HG03060 (cell line): ENCODE results near the gene NUP50.

Experiments
- ATAC-seq: cut with Tn5 transposase; IDR thresholded peaks from one replicate; pipeline ENCODE4 v1.9.1; 2021; ENCODE audit warnings: low read depth, moderate number of reproducible peaks; ENCODE audit not compliant: unreplicated experiment

NUP50 gene

DNA sequence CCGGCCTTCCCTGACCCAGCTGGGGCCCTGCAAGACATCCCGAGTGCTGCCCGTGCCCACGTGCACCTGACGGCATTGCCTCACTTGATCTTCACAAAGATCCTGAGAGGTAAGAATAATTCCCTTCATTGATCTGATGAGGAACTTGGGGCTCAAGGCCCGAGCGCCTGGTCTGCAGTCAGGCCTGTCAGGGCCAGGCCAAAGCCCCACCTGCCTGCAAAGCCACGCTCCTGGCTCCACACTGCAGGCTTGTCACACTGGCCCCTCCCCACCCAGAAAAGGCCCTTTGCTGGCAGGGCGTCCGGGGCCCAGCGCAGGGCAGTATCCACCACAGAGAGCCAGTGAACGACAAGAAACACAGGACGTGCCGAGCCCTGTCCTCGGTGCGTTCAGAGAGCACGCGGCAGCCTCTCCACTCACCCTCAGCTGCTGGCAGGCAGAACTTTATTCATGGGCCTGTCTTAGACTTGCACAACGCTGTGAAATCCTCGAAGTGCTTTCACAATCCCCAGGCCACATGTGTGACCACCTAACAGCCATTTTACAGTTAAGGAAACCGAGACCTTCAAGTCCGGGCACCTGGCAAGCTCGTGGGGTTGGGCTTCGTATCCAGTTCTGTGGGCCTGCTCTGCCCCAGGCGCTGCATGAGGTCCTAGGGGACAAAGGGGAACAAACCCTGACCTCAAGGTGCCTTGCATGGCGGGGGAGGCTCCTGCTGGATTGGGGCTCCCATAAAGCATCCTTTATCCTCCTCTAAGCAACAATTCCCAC is 62.2 kb downstream of the NUP50 start:
- no peak for ATAC-seq

DNA sequence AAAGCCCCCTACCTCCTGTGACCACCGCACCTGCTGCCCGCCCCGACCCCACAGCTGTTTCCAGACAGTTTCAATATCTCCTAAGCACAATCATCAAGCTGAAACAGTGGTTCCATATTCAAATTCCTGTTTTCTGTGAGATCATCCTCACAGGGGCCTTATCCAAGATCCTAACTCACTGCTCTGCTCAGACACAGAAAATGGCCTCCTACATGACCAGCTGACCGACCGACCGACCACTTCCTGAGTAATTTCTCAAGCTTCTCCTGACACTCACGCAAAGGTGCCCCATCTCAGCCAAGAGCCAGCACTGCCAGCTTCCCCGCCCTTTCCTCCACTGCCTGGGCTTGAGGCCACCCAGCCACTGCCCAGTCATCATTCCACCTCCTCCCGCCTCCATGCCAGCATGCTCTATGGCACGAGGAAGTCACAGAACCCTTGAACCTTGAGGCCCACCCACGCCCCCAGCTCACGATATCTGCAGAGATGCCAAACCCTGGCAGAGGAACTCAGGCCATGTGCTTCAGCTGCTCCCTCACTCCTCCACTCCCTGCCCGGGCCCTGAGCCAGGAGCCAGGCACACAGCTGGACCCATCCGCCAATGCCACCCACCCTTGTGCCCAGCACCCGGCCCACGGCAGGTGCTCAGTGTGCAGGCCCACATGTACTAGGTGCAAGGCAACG is 62.9 kb downstream of the NUP50 start:
- ATAC-seq = no peak

DNA sequence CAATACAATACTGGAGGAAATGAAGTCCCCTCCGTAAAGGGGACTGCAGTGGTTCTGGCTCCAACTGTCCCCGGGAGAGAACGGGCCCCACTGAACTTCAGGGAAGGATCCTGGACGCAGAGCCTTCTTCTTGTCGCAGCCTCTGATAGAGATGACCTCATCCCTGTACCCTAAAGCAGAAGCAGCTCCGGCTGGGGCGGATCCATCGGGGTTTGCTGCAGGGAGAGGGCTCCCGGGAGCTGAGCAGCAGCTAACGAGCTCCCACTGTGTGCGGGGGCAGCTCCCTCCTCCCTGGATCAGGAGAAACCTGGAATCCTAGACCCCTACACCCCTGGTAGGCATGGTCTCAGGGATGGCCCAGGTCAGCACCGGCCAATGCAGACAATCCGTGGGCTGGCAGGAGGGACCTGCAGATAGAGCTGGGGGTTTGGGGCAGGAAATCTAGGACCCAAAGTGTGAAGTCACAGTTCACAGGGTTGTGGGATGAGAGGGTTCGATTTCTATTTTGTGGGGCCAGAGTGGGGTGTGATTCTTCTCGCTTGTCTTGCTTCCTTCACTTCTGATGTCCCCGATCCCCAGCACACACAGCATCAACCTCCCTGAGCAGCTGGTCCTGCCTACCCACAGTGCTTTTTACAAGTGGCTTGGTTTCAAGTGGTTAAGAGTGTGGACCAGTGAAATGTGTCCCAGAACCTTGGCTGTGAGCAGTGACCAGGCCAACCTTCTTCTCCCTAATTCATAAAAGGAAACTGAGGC is 64.1 kb downstream of the NUP50 start:
- ATAC-seq = no peak

DNA sequence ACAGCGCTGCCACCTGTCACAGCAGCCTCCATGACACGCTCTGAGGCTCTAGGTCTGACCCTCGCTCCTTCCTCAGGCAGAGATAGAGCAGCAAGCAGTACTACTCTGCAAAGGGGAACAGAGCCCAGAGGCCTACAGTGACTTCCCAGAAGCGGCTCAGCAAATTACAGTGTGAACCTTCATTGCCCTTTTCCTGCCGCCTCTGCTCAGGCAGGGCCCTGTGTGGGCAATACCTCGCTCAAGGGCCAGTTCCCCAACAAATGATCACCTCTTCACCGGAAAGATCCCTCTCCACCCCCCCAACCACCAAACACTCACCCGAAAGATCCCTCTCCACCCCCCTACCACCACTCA is 64.7 kb downstream of the NUP50 start:
- no peak for ATAC-seq

DNA sequence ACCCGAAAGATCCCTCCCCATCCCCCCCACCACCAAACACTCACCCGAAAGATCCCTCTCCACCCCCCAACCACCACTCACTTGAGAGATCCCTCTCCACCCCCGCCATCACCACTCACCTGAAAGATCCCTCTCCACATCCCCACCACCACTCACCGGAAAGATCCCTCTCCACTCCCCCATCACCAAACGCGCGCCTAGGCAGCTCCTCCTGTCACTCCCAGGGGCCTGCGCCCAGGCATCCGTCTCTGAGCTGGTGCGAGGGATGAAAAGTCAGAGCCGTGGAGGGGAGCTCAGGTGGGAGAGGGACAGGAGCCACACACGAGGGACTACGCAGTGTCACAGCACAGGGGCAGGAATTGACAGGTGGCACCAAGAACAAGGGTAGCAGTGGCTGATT is 65.5 kb downstream of the NUP50 start:
- no peak for ATAC-seq

DNA sequence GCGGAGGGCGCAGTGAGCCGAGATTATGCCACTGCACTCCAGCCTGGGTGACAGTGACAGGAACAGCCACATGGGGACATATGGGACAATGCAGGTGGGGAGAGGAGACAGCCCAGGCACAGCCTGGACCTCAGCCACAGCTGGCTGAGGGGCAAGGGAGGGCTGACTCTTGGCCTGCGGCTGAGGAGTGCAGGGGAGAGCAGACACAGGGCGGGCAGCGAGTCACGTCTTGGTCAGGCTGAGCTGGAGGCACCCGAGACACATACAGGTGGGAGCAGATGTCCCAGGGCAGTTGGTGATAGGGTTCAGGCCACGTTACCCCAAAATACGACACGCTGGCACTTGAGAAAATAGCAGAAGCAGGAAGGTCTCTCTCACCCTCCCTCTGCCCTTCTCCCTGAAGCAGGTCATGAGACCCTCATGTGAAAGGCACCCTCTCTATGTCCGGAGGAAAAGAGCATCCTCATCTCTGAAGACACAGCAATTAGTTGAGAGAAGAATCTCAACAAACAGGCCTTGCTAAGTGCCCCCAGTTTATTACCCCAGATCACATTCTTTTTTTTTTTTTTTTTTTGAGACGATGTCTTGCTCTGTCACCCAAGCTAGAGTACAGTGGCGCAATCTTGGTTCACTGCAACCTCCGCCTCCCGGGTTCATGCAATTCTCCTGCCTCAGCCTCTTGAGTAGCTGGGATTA is 66.4 kb downstream of the NUP50 start:
- no peak for ATAC-seq

DNA sequence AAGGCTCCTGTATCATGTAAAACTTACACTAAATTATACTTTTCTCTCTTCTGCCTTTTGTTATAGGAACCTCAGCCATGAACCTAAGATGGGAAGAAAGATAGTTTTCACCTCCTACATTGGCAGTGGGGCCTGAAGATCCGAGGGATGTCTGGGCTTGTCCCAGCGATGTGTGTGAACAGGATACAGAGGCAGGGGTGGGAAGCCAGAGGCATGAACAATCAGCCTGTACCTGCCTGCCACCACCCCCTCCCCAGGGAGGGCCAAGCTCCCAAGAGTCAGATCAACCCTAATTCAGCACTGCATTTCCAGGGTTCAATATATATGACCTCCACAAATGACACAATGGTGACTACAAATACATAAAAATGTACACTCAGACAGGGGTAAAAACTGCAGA is 67.6 kb downstream of the NUP50 start:
- no peak for ATAC-seq

DNA sequence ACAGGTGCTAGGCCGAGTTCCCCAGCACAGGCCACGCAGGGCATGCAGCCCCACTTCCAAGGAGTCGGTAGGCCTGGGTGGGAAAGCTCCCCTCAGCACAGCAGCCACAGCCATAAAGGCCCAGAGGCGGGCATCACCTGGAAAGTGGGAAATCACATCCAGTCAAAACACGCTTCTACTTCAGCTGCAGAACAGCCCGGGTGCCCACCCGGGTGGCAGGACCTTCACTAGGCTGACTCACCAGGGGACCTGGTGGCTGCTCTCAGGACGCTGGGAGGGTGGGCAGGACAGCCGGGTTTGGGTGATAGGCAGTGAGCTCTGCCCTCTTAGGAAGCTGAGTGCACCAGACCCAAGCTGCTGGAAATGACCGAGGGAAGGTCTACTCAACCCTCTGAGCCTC is 69.7 kb downstream of the NUP50 start:
- ATAC-seq = no peak

DNA sequence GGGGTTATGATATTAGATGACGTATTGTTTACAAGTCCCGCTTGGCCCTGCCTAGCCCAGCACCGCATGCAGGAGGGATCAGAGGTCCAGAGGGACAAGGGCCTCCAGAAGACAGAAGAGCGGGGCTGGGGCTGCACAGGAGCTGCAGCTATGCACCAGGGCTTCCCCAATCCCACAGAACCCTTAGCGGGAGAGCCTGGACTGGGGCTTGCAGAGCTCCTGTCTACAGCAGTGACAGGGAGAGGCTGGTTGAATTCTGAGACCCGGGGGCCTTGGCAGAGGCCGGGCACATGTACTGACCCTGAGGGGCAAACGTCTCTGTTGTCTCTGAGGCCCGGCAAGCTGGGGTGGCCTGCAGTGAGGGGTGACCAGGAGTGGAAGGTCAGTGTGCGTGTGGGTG is 70.1 kb downstream of the NUP50 start:
- no peak for ATAC-seq

DNA sequence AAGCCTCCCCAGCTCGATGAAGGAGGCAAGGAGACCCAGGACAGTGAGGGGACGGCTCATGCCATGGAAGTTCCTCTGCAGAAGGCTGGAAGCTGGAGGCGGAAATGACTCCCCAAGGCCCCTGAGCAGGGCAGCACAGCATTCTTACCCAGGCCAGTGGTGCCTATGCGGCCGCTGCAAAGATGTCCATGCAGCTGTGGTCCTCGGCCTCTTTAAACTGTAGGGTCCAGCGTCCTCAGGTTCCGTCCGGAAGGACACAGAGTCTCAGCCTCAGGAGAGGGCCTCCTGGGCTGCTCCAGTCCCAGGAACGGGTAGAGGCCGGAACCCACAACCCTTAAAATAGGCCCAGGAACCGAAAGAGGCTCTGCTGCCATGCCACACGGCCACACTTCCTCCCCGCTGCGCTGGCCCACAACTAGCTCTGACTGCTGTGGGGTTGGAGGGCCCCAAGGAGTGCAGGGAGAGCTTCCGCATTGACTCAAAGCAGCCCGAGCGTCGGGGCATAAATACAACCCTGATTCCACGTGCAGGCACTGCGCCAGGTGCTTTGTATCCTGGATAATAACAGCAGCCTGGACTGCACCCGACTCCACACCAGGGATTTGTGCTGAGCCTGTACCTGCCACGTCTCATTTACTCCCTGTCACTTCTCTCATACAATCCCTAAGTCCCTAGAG is 71.5 kb downstream of the NUP50 start:
- peak; percentile 53 for ATAC-seq

DNA sequence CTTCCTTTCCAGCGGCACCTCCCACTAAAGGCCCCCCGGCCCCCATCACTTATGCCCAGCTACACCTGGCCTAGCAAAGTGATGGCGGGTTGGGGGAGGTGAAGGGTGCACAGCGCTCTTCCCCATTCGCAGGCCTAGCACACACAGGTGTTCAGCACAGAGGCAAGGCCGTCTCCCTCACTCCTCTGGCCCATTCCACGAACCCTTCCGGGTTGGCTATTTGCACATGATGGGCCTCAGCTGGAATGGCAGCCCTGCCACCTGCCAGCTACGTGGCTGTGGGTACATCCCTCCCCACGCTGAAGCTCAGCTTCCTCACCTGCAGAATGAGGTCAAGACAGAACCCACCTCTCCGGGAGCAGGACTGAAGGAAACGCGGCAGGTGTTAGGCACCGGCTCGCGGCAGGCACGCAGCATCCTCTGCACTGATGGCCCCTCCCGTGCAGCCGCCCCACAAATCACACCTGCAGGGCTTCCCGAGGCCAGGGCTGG is 72.2 kb downstream of the NUP50 start:
- no peak for ATAC-seq

DNA sequence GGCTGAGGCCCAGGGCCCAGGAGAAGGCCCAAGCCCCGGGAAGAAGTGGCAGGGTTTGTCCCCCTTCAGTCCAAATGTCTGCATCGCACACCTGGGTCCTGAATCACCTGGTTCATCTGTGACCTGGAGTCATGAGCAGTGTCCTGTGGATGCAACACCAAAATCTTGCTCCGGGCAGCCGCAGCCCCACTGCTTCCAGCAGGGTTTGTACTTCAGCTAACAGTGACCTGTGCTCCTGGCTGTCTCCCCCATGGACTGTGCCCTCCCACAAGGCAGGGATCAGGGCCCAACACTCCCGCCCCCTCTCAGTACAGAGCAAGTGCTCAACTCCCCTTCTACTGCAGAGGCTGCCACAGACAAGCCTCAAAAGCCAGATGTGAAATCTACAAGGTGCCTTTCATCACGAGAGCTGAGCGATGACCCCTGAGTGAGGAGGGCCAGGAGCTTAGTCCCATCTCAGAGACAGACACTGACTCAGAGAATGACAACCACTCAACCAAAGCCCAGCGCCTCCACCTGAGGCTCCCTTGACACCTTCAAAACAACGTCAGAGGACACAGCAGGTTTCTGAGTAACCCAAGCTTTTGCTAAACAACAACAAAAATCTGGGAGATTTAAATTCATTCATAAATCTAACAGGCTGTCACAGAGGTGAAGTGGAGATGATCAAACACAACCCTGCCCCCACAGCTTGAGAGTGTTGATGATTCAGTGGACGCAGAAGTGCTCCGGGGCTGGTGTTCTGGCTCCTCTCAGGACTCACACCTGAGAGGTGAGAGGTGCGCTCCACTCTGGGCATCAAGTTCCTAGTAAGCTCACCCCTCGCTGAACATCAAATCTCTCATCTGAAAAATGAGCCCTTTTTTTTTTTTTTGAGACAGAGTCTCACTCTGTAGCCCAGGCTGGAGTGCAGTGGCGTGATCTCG is 73.6 kb downstream of the NUP50 start:
- ATAC-seq = no peak
